H9 (cell line): ENCODE data around the gene CFAP97D1. TPM values are rescaled to one million over a fixed set of nuclear protein-coding genes. Genes with fewer than 3 reads are reported as not detected.

Source experiments
- DNase-seq: peaks from one replicate; pipeline ENCODE4 v3.0.0-alpha.2; 2017
- H2AFZ ChIP-seq: one replicate; pipeline ENCODE4 v1.6.1; 2013; ENCODE audit warnings: mild to moderate bottlenecking, low read length, control low read depth, moderate library complexity
- H2AK5ac ChIP-seq: 2 replicates; pipeline ENCODE4 v1.6.1; 2013; ENCODE audit warnings: low read length, control low read depth, mixed read lengths; ENCODE audit not compliant: insufficient read length
- H2BK120ac ChIP-seq: one replicate; pipeline ENCODE4 v1.6.1; 2013; ENCODE audit warnings: low read depth, mild to moderate bottlenecking, low read length, control low read depth, inconsistent platforms; ENCODE audit not compliant: poor library complexity, severe bottlenecking
- H2BK12ac ChIP-seq: 2 replicates; pipeline ENCODE4 v1.6.1; 2013; ENCODE audit warnings: low read length, control low read depth, mixed read lengths, low read depth; ENCODE audit not compliant: insufficient read length
- H2BK15ac ChIP-seq: 2 replicates; pipeline ENCODE4 v1.6.1; 2013; ENCODE audit warnings: low read depth, low read length, control low read depth
- H2BK20ac ChIP-seq: one replicate; pipeline ENCODE4 v1.6.1; 2013; ENCODE audit warnings: low read depth, mild to moderate bottlenecking, low read length, control low read depth, inconsistent platforms; ENCODE audit not compliant: poor library complexity, severe bottlenecking
- H2BK5ac ChIP-seq: 2 replicates; pipeline ENCODE4 v1.6.1; 2013; ENCODE audit warnings: low read length, control low read depth, mixed read lengths; ENCODE audit not compliant: insufficient read length
- H3K14ac ChIP-seq: 2 replicates; pipeline ENCODE4 v1.6.1; 2013; ENCODE audit warnings: low read length, control low read depth; ENCODE audit not compliant: insufficient read depth
- H3K18ac ChIP-seq: 2 replicates; pipeline ENCODE4 v1.6.1; 2013; ENCODE audit warnings: low read depth, mild to moderate bottlenecking, mixed read lengths, low read length, control low read depth; ENCODE audit not compliant: insufficient read length
- H3K23ac ChIP-seq: 2 replicates; pipeline ENCODE4 v1.6.1; 2013; ENCODE audit warnings: low read length, control low read depth, mixed read lengths, low read depth; ENCODE audit not compliant: insufficient read length
- H3K23me2 ChIP-seq: 2 replicates; pipeline ENCODE4 v1.6.1; 2013; ENCODE audit warnings: low read depth, mild to moderate bottlenecking, mixed read lengths, low read length, control low read depth; ENCODE audit not compliant: insufficient read length, poor library complexity, severe bottlenecking
- H3K27ac ChIP-seq: 2 replicates; pipeline ENCODE4 v1.5.1; 2013; ENCODE audit warnings: low read length, control low read depth, mixed read lengths, low read depth; ENCODE audit not compliant: insufficient read length
- H3K27me3 ChIP-seq: 2 replicates; pipeline ENCODE4 v1.6.1; 2013; ENCODE audit warnings: low read length, control low read depth, inconsistent platforms; ENCODE audit not compliant: insufficient read depth
- H3K4ac ChIP-seq: 2 replicates; pipeline ENCODE4 v1.6.1; 2013; ENCODE audit warnings: low read depth, mild to moderate bottlenecking, control low read depth, inconsistent platforms, low read length, moderate library complexity
- H3K4me1 ChIP-seq: 2 replicates; pipeline ENCODE4 v1.6.1; 2013; ENCODE audit warnings: low read length, control low read depth, inconsistent platforms; ENCODE audit not compliant: insufficient read depth
- H3K4me2 ChIP-seq: 2 replicates; pipeline ENCODE4 v1.6.1; 2013; ENCODE audit warnings: low read length, control low read depth, mixed read lengths; ENCODE audit not compliant: insufficient read length, insufficient read depth
- H3K56ac ChIP-seq: 2 replicates; pipeline ENCODE4 v1.6.1; 2013; ENCODE audit warnings: low read depth, mild to moderate bottlenecking, mixed read lengths, low read length, control low read depth; ENCODE audit not compliant: insufficient read length
- H3K79me1 ChIP-seq: 2 replicates; pipeline ENCODE4 v1.6.1; 2013; ENCODE audit warnings: low read depth, mild to moderate bottlenecking, moderate library complexity, low read length, control low read depth, inconsistent platforms; ENCODE audit not compliant: insufficient read depth, poor library complexity, severe bottlenecking
- H3K79me2 ChIP-seq: 2 replicates; pipeline ENCODE4 v1.6.1; 2013; ENCODE audit warnings: low read length, control low read depth, inconsistent platforms; ENCODE audit not compliant: insufficient read depth
- H3K9ac ChIP-seq: 2 replicates; pipeline ENCODE4 v1.6.1; 2013; ENCODE audit warnings: low read length, control low read depth, mixed read lengths; ENCODE audit not compliant: insufficient read length; ENCODE audit errors: extremely low read depth
- H3K9me3 ChIP-seq: one replicate; pipeline ENCODE4 v1.6.1; 2013; ENCODE audit warnings: low read depth, low read length, inconsistent platforms; ENCODE audit not compliant: control insufficient read depth
- H3T11ph ChIP-seq: one replicate; pipeline ENCODE4 v1.6.1; 2013; ENCODE audit warnings: mild to moderate bottlenecking, low read length, control low read depth, inconsistent platforms
- H4K20me1 ChIP-seq: one replicate; pipeline ENCODE4 v1.6.1; 2013; ENCODE audit not compliant: control insufficient read depth, insufficient read length, insufficient read depth
- H4K5ac ChIP-seq: 2 replicates; pipeline ENCODE4 v1.6.1; 2013; ENCODE audit warnings: low read depth, mild to moderate bottlenecking, mixed read lengths, low read length, control low read depth; ENCODE audit not compliant: insufficient read length
- H4K8ac ChIP-seq: replicated peaks from 2 replicates; pipeline ENCODE4 v1.6.1; 2013; ENCODE audit warnings: low read length, control low read depth, mixed read lengths, low read depth; ENCODE audit not compliant: insufficient read length
- H4K91ac ChIP-seq: 2 replicates; pipeline ENCODE4 v1.6.1; 2013; ENCODE audit warnings: low read depth, mild to moderate bottlenecking, moderate library complexity, mixed read lengths, low read length, control low read depth; ENCODE audit not compliant: insufficient read length
- H3K27ac Mint-ChIP-seq, 3 experiments: 2 replicates in 2 of 3; 3 replicates in 1 of 3; pipeline ENCODE4 v1.8.0; 2020 to 2021; ENCODE audit warnings: mixed read lengths in 3 of 3, mild to moderate bottlenecking in 1 of 3, moderate library complexity in 1 of 3
- H3K27me3 Mint-ChIP-seq: 2 replicates; pipeline ENCODE4 v1.8.0; 2021; ENCODE audit warnings: low read depth, mild to moderate bottlenecking, moderate library complexity, mixed read lengths
- H3K36me3 Mint-ChIP-seq, 3 experiments: 2 replicates in 2 of 3; 3 replicates in 1 of 3; pipeline ENCODE4 v1.8.0; 2020 to 2021; ENCODE audit warnings: low read depth in 3 of 3, mixed read lengths in 3 of 3; ENCODE audit not compliant: insufficient read depth in 1 of 3
- H3K4me1 Mint-ChIP-seq, 2 experiments: 2 replicates each; pipeline ENCODE4 v1.8.0; 2020; ENCODE audit warnings: mixed read lengths in 2 of 2
- H3K4me3 Mint-ChIP-seq, 2 experiments: 2 replicates in 1 of 2; 3 replicates in 1 of 2; pipeline ENCODE4 v1.8.0; 2020 to 2021; ENCODE audit warnings: mild to moderate bottlenecking in 2 of 2, mixed read lengths in 2 of 2, moderate library complexity in 1 of 2
- H3K9me3 Mint-ChIP-seq, 2 experiments: 2 replicates in 1 of 2; 3 replicates in 1 of 2; pipeline ENCODE4 v1.8.0; 2020; ENCODE audit warnings: mild to moderate bottlenecking in 2 of 2, mixed read lengths in 2 of 2, moderate library complexity in 1 of 2
- CTCF ChIP-seq: fragments of 200-600 bp; sonication (generic); conservative IDR thresholded peaks from 3 replicates; pipeline ENCODE4 v1.8.0; 2021; ENCODE audit warnings: antibody characterized with exemption, mild to moderate bottlenecking
- WGBS: extraction: QIAGEN DNeasy Blood & Tissue Kit; methylation state at CpG from one replicate; pipeline ENCODE4 v1.1.7; 2013; ENCODE audit warnings: missing lambda C conversion rate, low lambda C conversion rate, mixed read lengths; ENCODE audit not compliant: insufficient read length; ENCODE audit errors: extremely low coverage; 5-methylcytosine and 5-hydroxymethylcytosine counted together
- total RNA-seq: library from RNA; stranded (reverse); gene quantifications from 2 replicates; pipeline ENCODE4 v1.2.1, GENCODE V29; 2021

Gene CFAP97D1
- total RNA-seq, 1 experiment from 2014 or later, result not detected

- no peak overlapping the region for H2BK120ac ChIP-seq
- no peak overlapping the region for H4K8ac ChIP-seq
- no peak overlapping the region for H3K4me2 ChIP-seq
- H3K27ac ChIP-seq, result no peak overlapping the region
- H3K27ac Mint-ChIP-seq, result no peak overlapping the region
- H3K27me3 ChIP-seq, result peaks cover 4% of the 10 kb centered on the region; the same call in 1 of the 2 replicates
- no peak overlapping the region for H2BK15ac ChIP-seq
- H3K4me3 Mint-ChIP-seq, result no peak overlapping the region
- H3K4me1 Mint-ChIP-seq, result peaks cover 27 to 30% of the 10 kb centered on the region in 2 experiments
- no peak overlapping the region for H3K4ac ChIP-seq
- H4K91ac ChIP-seq, result no peak overlapping the region
- no peaks in the 10 kb centered on the region for H3K9me3 Mint-ChIP-seq
- no peak overlapping the region for H2AFZ ChIP-seq
- H3K79me1 ChIP-seq, result no peaks in the 10 kb centered on the region
- H3K56ac ChIP-seq, result no peak overlapping the region
- H3K36me3 Mint-ChIP-seq, result no peaks in the 10 kb centered on the region
- H3K9me3 ChIP-seq, result no peaks in the 10 kb centered on the region
- H3T11ph ChIP-seq, result no peak overlapping the region
- H3K23me2 ChIP-seq, result peaks cover 6% of the 10 kb centered on the region
- no CpG with 5 or more reads among the region's 21 CpGs for whole genome bisulfite sequencing
- peaks cover 7% of the 10 kb centered on the region for H3K27me3 Mint-ChIP-seq
- H3K79me2 ChIP-seq, result no peaks in the 10 kb centered on the region
- H2BK20ac ChIP-seq, result no peak overlapping the region
- H2BK12ac ChIP-seq, result no peak overlapping the region
- H4K5ac ChIP-seq, result no peak overlapping the region
- DNase-seq, result no peak
- no peak overlapping the region for H3K18ac ChIP-seq
- H3K9ac ChIP-seq, result no peak overlapping the region
- no peak overlapping the region for H2AK5ac ChIP-seq
- H3K23ac ChIP-seq, result no peak overlapping the region
- H2BK5ac ChIP-seq, result no peak overlapping the region
- H3K14ac ChIP-seq, result no peak overlapping the region
- no peaks in the 10 kb centered on the region for H3K4me1 ChIP-seq
- TF ChIP-seq CTCF, result no peak
- no peaks in the 10 kb centered on the region for H4K20me1 ChIP-seq
These were observed 25.3 kb upstream of the CFAP97D1 start for GRCh38 chr17:43754947-43755346.
